SK-N-SH treated with all-trans-retinoic acid at 6 μM for 48 hours (cell line): ENCODE measurements around the gene RPL41.
A peak's percentile ranks its signal among the peaks of the same experiment; 100 is the strongest.

Experiments
- ATAC-seq: fragments of 200-7000 bp; cut with Tn5 transposase; 3 replicates; pipeline ENCODE4 v1.9.1; 2020; ENCODE audit warnings: mild to moderate bottlenecking, moderate library complexity
- ARNTL ChIP-seq: fragments of 450-650 bp; formaldehyde crosslinking; IDR thresholded peaks from 2 replicates; pipeline ENCODE4 v1.5.0; 2020; ENCODE audit warnings: low read depth, mild to moderate bottlenecking, moderate library complexity, borderline replicate concordance
- BACH2 ChIP-seq: fragments of 250-450 bp; sonication (Bioruptor Pico); IDR thresholded peaks from 2 replicates; pipeline ENCODE4 v1.9.0; 2021; ENCODE audit warnings: mild to moderate bottlenecking, borderline replicate concordance
- CSDC2 ChIP-seq: fragments of 250-450 bp; sonication (Bioruptor Pico); IDR thresholded peaks from 2 replicates; pipeline ENCODE4 v1.5.0; 2020; ENCODE audit warnings: mild to moderate bottlenecking, moderate library complexity
- ISL1 ChIP-seq: fragments of 250-450 bp; sonication (Bioruptor Pico); IDR thresholded peaks from 2 replicates; pipeline ENCODE4 v2.1.2; 2022; ENCODE audit warnings: mild to moderate bottlenecking, moderate library complexity
- PPARA ChIP-seq: fragments of 250-450 bp; sonication (Bioruptor Pico); IDR thresholded peaks from 2 replicates; pipeline ENCODE4 v1.5.0; 2020; ENCODE audit warnings: mild to moderate bottlenecking, borderline replicate concordance
- SNAI2 ChIP-seq: fragments of 250-450 bp; sonication (Bioruptor Pico); IDR thresholded peaks from 2 replicates; pipeline ENCODE4 v1.5.0; 2020; ENCODE audit warnings: mild to moderate bottlenecking, moderate library complexity
- TCF4 ChIP-seq: fragments of 250-450 bp; sonication (Bioruptor Pico); IDR thresholded peaks from 2 replicates; pipeline ENCODE4 v1.8.0; 2021; ENCODE audit warnings: mild to moderate bottlenecking, moderate library complexity, borderline replicate concordance
- TOX ChIP-seq: fragments of 250-450 bp; sonication (Bioruptor Pico); IDR thresholded peaks from 2 replicates; pipeline ENCODE4 v1.8.0; 2021; ENCODE audit warnings: mild to moderate bottlenecking, moderate library complexity, borderline replicate concordance
- ZC3H10 ChIP-seq: fragments of 250-450 bp; sonication (Bioruptor Pico); IDR thresholded peaks from 2 replicates; pipeline ENCODE4 v1.5.1; 2021; ENCODE audit warnings: mild to moderate bottlenecking, moderate library complexity
- ZFP3 ChIP-seq: fragments of 250-450 bp; sonication (Bioruptor Pico); IDR thresholded peaks from 2 replicates; pipeline ENCODE4 v1.5.0; 2020; ENCODE audit warnings: mild to moderate bottlenecking, moderate library complexity
- ZFP30 ChIP-seq: fragments of 450-650 bp; formaldehyde crosslinking; IDR thresholded peaks from 2 replicates; pipeline ENCODE4 v1.5.0; 2022; ENCODE audit warnings: mild to moderate bottlenecking, moderate library complexity
- ZNF565 ChIP-seq: fragments of 450-650 bp; formaldehyde crosslinking; conservative IDR thresholded peaks from 2 replicates; pipeline ENCODE4 v1.5.0; 2020; ENCODE audit warnings: low read depth, mild to moderate bottlenecking, moderate library complexity
- ZNF70 ChIP-seq: fragments of 450-650 bp; formaldehyde crosslinking; IDR thresholded peaks from 2 replicates; pipeline ENCODE4 v1.5.0; 2020; ENCODE audit warnings: mild to moderate bottlenecking, moderate library complexity
- TF ChIP-seq, protein P1 (sequence below): fragments of 250-450 bp; sonication (Bioruptor Pico); IDR thresholded peaks from 2 replicates; pipeline ENCODE4 v1.5.0; 2020; ENCODE audit warnings: mild to moderate bottlenecking, moderate library complexity
- TF ChIP-seq, protein P2 (sequence below): fragments of 250-450 bp; sonication (Bioruptor Pico); IDR thresholded peaks from 2 replicates; pipeline ENCODE4 v1.5.1; 2021; ENCODE audit warnings: mild to moderate bottlenecking, moderate library complexity
- TF ChIP-seq, protein P3 (sequence below): fragments of 250-450 bp; sonication (Bioruptor Pico); IDR thresholded peaks from 2 replicates; pipeline ENCODE4 v1.8.0; 2021; ENCODE audit warnings: low read depth, mild to moderate bottlenecking, moderate library complexity, borderline replicate concordance
- TF ChIP-seq, protein P4 (sequence below): fragments of 250-450 bp; sonication (Bioruptor Pico); IDR thresholded peaks from 2 replicates; pipeline ENCODE4 v1.8.0; 2020; ENCODE audit warnings: mild to moderate bottlenecking, moderate library complexity, borderline replicate concordance
- TF ChIP-seq, protein P5 (sequence below): fragments of 250-450 bp; sonication (Bioruptor Pico); IDR thresholded peaks from 2 replicates; pipeline ENCODE4 v1.5.1; 2020; ENCODE audit warnings: low read depth, mild to moderate bottlenecking, moderate library complexity

The RPL41 gene

DNA sequence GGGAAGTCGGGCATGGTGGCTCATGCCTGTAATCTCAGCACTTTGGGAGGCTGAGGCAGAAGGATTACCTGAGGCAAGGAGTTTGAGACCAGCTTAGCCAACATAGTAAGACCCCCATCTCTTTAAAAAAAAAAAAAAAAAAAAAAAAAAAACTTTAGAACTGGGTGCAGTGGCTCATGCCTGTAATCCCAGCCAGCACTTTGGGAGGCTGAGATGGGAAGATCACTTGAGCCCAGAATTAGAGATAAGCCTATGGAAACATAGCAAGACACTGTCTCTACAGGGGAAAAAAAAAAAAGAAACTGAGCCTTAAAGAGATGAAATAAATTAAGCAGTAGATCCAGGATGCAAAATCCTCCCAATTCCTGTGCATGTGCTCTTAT is 13.8 kb upstream of the RPL41 start:
- ATAC-seq, result no peak

DNA sequence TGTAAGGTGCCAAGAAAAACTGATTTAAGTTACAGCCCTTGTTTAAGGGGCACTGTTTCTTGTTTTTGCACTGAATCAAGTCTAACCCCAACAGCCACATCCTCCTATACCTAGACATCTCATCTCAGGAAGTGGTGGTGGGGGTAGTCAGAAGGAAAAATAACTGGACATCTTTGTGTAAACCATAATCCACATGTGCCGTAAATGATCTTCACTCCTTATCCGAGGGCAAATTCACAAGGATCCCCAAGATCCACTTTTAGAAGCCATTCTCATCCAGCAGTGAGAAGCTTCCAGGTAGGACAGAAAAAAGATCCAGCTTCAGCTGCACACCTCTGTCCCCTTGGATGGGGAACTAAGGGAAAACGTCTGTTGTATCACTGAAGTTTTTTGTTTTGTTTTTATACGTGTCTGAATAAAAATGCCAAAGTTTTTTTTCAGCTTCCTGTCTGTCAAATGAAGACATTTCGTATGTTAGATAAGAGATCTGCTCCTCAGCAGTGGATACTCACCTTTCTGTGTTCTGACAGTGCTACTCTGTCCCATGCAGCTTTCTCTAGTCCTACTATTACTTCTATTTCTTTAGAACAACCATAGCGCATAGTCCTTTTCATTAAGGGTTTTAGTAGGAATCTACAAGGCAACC is 13.2 kb upstream of the RPL41 start:
- TF ChIP-seq, protein P1, sequence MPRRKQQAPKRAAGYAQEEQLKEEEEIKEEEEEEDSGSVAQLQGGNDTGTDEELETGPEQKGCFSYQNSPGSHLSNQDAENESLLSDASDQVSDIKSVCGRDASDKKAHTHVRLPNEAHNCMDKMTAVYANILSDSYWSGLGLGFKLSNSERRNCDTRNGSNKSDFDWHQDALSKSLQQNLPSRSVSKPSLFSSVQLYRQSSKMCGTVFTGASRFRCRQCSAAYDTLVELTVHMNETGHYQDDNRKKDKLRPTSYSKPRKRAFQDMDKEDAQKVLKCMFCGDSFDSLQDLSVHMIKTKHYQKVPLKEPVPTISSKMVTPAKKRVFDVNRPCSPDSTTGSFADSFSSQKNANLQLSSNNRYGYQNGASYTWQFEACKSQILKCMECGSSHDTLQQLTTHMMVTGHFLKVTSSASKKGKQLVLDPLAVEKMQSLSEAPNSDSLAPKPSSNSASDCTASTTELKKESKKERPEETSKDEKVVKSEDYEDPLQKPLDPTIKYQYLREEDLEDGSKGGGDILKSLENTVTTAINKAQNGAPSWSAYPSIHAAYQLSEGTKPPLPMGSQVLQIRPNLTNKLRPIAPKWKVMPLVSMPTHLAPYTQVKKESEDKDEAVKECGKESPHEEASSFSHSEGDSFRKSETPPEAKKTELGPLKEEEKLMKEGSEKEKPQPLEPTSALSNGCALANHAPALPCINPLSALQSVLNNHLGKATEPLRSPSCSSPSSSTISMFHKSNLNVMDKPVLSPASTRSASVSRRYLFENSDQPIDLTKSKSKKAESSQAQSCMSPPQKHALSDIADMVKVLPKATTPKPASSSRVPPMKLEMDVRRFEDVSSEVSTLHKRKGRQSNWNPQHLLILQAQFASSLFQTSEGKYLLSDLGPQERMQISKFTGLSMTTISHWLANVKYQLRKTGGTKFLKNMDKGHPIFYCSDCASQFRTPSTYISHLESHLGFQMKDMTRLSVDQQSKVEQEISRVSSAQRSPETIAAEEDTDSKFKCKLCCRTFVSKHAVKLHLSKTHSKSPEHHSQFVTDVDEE (CRISPR knock-in tag), result no peak
- no peak for TF ChIP-seq PPARA (CRISPR knock-in tag)
- no peak for TF ChIP-seq ZNF70 (CRISPR knock-in tag)
- no peak for TF ChIP-seq TOX
- no peak for TF ChIP-seq ISL1 (CRISPR knock-in tag)
- TF ChIP-seq TCF4 (CRISPR knock-in tag), result no peak
- no peak for TF ChIP-seq BACH2 (CRISPR knock-in tag)
- ATAC-seq, result no peak

More for the DNA sequence above, 13.8 kb upstream of the RPL41 start:
- TF ChIP-seq ZNF565 (CRISPR knock-in tag), result no peak
- TF ChIP-seq, protein P2, sequence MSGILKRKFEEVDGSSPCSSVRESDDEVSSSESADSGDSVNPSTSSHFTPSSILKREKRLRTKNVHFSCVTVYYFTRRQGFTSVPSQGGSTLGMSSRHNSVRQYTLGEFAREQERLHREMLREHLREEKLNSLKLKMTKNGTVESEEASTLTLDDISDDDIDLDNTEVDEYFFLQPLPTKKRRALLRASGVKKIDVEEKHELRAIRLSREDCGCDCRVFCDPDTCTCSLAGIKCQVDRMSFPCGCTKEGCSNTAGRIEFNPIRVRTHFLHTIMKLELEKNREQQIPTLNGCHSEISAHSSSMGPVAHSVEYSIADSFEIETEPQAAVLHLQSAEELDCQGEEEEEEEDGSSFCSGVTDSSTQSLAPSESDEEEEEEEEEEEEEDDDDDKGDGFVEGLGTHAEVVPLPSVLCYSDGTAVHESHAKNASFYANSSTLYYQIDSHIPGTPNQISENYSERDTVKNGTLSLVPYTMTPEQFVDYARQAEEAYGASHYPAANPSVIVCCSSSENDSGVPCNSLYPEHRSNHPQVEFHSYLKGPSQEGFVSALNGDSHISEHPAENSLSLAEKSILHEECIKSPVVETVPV, result no peak
- TF ChIP-seq SNAI2, result no peak
- TF ChIP-seq ZFP30, result no peak
- TF ChIP-seq, protein P3, sequence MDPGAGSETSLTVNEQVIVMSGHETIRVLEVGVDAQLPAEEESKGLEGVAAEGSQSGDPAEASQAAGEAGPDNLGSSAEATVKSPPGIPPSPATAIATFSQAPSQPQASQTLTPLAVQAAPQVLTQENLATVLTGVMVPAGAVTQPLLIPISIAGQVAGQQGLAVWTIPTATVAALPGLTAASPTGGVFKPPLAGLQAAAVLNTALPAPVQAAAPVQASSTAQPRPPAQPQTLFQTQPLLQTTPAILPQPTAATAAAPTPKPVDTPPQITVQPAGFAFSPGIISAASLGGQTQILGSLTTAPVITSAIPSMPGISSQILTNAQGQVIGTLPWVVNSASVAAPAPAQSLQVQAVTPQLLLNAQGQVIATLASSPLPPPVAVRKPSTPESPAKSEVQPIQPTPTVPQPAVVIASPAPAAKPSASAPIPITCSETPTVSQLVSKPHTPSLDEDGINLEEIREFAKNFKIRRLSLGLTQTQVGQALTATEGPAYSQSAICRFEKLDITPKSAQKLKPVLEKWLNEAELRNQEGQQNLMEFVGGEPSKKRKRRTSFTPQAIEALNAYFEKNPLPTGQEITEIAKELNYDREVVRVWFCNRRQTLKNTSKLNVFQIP (CRISPR knock-in tag), result no peak

DNA sequence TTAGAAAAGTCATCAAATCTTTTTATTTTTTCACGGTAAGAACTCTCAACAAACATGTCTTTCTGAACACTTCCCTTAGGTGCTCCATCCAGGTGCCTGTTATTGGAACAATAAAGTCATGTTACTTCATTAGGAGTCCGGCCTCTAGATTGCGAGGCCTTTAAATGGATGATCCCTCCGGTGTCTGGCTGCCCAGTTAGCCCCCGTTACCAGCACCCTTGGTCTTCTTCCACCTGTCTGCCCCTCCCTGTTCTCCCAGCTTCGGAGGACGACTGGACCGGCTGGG is 12.7 kb upstream of the RPL41 start:
- no peak for TF ChIP-seq TCF4 (CRISPR knock-in tag)
- TF ChIP-seq, protein P2, result 0 out of 2 replicates have a peak, but pooled peaks have one; percentile 40
- TF ChIP-seq, all 23 proteins: peak for 1
- no peak for ATAC-seq

DNA sequence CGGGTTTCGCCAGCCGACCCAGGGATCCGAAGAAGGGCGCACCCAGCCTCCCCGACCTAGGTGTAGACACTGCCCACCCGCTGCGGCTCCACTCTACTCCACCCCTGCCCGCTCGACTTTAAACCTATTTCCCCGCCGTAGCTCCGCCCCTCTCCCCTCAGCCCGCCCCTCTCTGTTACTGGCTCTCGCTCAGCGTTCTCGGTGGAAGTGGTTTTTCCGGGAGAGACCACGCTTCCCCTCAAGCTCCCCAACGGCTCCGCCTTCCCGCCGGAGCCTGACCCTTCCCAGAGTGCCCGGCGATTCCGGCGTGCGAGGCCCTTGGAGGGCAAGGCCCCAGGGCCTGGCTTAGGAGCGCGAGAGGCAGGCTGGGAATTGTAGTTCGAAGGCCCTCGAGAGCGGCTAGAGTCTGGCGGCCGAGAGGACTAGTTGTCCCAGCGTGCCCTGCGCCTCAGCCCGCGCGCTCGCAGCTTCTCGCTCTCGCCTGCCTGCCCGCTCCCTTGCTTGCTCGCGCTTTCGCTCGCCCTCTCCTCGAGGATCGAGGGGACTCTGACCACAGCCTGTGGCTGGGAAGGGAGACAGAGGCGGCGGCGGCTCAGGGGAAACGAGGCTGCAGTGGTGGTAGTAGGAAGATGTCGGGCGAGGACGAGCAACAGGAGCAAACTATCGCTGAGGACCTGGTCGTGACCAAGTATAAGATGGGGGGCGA is 12.2 kb upstream of the RPL41 start, which contains the start of gene PA2G4:
PA2G4 (plus strand) TSS at position 451 of the 706 bp plus-strand sequence; CDS start at position 630, 179 bp downstream.
- ATAC-seq, result peak; percentile 99
- TF ChIP-seq ISL1 (CRISPR knock-in tag) (no peak), PPARA (CRISPR knock-in tag) (no peak), ZFP3 (no peak), TOX (no peak), SNAI2 (no peak), ZC3H10 (no peak), BACH2 (CRISPR knock-in tag) (no peak), ZFP30 (no peak), CSDC2 (no peak), ARNTL (CRISPR knock-in tag) (no peak)
- TF ChIP-seq, protein P4, sequence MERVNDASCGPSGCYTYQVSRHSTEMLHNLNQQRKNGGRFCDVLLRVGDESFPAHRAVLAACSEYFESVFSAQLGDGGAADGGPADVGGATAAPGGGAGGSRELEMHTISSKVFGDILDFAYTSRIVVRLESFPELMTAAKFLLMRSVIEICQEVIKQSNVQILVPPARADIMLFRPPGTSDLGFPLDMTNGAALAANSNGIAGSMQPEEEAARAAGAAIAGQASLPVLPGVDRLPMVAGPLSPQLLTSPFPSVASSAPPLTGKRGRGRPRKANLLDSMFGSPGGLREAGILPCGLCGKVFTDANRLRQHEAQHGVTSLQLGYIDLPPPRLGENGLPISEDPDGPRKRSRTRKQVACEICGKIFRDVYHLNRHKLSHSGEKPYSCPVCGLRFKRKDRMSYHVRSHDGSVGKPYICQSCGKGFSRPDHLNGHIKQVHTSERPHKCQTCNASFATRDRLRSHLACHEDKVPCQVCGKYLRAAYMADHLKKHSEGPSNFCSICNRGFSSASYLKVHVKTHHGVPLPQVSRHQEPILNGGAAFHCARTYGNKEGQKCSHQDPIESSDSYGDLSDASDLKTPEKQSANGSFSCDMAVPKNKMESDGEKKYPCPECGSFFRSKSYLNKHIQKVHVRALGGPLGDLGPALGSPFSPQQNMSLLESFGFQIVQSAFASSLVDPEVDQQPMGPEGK (CRISPR knock-in tag), result no peak
- TF ChIP-seq, protein P5, sequence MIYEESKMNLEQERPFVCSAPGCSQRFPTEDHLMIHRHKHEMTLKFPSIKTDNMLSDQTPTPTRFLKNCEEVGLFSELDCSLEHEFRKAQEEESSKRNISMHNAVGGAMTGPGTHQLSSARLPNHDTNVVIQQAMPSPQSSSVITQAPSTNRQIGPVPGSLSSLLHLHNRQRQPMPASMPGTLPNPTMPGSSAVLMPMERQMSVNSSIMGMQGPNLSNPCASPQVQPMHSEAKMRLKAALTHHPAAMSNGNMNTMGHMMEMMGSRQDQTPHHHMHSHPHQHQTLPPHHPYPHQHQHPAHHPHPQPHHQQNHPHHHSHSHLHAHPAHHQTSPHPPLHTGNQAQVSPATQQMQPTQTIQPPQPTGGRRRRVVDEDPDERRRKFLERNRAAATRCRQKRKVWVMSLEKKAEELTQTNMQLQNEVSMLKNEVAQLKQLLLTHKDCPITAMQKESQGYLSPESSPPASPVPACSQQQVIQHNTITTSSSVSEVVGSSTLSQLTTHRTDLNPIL (CRISPR knock-in tag), result no peak
- TF ChIP-seq, protein P3 (CRISPR knock-in tag), result no peak
- TF ChIP-seq, protein P1 (CRISPR knock-in tag), result no peak
